Renal cortical epithelial cell (primary cell): Measurements from ENCODE around the gene ZHX3. TPM values are rescaled to one million over a fixed set of nuclear protein-coding genes. Genes with fewer than 3 reads are reported as not detected.

Source experiments
- DNase-seq: peaks from one replicate; pipeline ENCODE4 v3.0.0-alpha.2; 2011; ENCODE audit warnings: low read depth
- total RNA-seq: library from RNA; depleted of rRNA; stranded (reverse); fragments of >200 nt; gene quantifications from 2 replicates; pipeline ENCODE4 v1.2.3, GENCODE V29; 2014

The ZHX3 gene
- total RNA-seq, 1 donor from 2014 or later = 59.4 TPM

- no peak for DNase-seq
Measured at GRCh38 chr20:41151134-41151869, 166.2 kb downstream of the ZHX3 start.

GRCh38 chr20:41150664-41151063 is 166.9 kb downstream of the ZHX3 start:
- no peak for DNase-seq

- no peak for DNase-seq
Measured at GRCh38 chr20:41148942-41149341, 168.6 kb downstream of the ZHX3 start.

- peak; percentile 43 for DNase-seq
Measured at GRCh38 chr20:41147767-41148191, 169.8 kb downstream of the ZHX3 start.

GRCh38 chr20:41145821-41146620 is 171.5 kb downstream of the ZHX3 start:
- no peak for DNase-seq

GRCh38 chr20:41145317-41145716 is 172.2 kb downstream of the ZHX3 start:
- DNase-seq = no peak

- no peak for DNase-seq
Measured at GRCh38 chr20:41143354-41143753, 174.2 kb downstream of the ZHX3 start.

GRCh38 chr20:41142919-41143318 is 174.6 kb downstream of the ZHX3 start:
- DNase-seq = no peak

GRCh38 chr20:41142245-41142644 is 175.3 kb downstream of the ZHX3 start:
- no peak for DNase-seq

- DNase-seq = no peak
Measured at GRCh38 chr20:41141153-41141815, 176.2 kb downstream of the ZHX3 start.

GRCh38 chr20:41140226-41141133 is 177.1 kb downstream of the ZHX3 start:
- no peak for DNase-seq

- no peak for DNase-seq
Measured at GRCh38 chr20:41139227-41140093, 178.1 kb downstream of the ZHX3 start.

GRCh38 chr20:41138475-41139226 is 178.9 kb downstream of the ZHX3 start:
- no peak for DNase-seq

GRCh38 chr20:41137614-41138474 is 179.7 kb downstream of the ZHX3 start:
- DNase-seq = no peak

- DNase-seq = peak; percentile 39
Measured at GRCh38 chr20:41136680-41137613, 180.6 kb downstream of the ZHX3 start, which contains the start of gene PLCG1. Gene PLCG1, plus strand, starts transcription at chr20:41137543. Its CDS starts 99 bp downstream, at chr20:41137642.

GRCh38 chr20:41135888-41136679 is 181.4 kb downstream of the ZHX3 start:
- DNase-seq = no peak
